ENCODE data around the gene ZCCHC14.

Gene ZCCHC14

DNA sequence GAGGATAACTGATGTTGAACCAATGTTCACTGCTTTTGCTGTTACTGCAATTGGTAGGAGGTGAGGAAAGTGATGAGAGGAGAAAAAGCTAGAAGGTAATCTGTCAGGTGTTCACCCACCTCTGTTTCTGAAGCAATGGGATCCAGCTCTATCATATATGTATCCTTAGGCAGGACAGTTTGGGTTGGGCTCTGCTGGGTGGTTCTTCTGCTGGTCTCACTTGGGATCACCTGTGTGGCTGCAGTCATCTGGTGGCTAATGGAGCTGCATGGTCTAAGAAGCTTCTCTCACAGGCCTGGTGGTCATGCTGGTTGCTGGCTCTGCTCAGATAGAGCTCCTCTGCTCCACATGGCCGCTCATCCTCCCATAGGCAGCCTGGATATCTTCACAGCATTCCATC is 40.2 kb upstream of the ZCCHC14 start:
- TF ChIP-seq, protein P1, sequence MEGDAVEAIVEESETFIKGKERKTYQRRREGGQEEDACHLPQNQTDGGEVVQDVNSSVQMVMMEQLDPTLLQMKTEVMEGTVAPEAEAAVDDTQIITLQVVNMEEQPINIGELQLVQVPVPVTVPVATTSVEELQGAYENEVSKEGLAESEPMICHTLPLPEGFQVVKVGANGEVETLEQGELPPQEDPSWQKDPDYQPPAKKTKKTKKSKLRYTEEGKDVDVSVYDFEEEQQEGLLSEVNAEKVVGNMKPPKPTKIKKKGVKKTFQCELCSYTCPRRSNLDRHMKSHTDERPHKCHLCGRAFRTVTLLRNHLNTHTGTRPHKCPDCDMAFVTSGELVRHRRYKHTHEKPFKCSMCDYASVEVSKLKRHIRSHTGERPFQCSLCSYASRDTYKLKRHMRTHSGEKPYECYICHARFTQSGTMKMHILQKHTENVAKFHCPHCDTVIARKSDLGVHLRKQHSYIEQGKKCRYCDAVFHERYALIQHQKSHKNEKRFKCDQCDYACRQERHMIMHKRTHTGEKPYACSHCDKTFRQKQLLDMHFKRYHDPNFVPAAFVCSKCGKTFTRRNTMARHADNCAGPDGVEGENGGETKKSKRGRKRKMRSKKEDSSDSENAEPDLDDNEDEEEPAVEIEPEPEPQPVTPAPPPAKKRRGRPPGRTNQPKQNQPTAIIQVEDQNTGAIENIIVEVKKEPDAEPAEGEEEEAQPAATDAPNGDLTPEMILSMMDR (IDR thresholded peaks at IDR 0.05): no peak
- no peak overlapping the region for H3K4me3 ChIP-seq

DNA sequence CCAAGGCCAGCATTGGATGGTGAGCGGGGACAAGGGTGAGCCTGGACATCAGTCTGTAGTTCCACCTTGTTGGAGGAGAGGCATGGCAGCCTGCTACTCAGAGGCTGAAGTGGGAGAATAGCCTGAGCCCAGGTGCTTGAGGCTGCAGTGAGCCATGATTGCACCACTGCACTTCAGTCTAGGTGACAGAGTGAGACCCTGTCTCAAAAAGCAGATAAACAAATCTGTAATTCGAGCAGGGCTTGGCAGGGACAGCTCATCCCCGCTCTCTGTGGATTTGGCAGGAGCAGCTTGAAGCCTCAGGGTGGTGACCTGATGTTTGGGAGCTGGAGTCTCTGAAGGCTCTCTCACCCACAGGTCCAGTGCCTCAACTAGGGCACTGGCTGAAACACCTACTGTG is 38.6 kb upstream of the ZCCHC14 start:
- no peak for DNase-seq (ENCODE audit: low spot score)
- Histone ChIP-seq H3K27ac (no peak overlapping the region), H3K4me3 (no peak overlapping the region)
- TF ChIP-seq, protein P1 (IDR thresholded peaks at IDR 0.05): no peak

More for the DNA sequence above, 40.2 kb upstream of the ZCCHC14 start:
- no peak overlapping the region for H3K27ac ChIP-seq
- no peak for DNase-seq (ENCODE audit: low spot score)

DNA sequence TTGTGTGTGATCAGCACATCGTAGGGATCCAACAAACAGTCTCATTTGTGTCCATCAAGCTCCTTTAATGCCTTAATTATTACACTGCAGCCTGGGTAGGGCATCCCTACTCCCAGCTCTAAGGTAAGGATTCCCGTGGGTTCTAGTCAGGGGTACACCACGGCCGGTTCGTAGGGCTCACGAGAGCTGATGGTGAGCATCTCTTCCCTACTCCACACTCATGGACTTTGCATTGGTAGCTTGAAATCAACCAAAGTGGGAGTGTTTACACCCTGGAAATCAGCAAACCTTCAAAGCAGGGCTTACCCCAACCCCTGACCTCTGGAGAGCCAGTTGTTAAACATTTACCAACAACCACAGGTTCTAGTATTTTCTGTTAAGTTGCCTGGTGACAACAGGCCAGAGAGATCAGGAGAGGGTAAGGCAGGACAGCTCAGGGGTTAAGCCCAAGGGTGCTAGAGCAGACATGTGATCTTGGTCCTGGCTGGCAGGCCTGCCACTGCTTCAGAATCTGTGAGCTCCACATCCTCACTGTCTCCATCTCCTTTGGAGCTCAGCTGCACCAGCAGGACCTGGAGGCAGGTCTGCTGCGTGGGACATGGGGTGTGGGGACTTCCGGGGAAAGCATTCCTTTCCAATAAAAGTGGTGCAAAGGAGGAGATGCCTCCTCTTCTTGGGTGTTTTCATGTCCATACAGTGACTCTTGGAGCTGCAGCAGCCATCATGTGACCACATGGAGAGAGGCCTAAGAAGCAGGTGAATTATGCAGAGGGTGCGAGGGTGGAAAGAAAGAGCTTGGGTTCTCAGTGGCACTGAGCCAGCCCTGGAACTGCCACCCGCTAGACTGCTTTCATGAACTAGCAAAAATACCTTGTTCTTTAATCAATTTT is 36.1 kb upstream of the ZCCHC14 start:
- Histone ChIP-seq H3K27ac (no peak overlapping the region), H3K4me3 (no peak overlapping the region)
- TF ChIP-seq, protein P1 (IDR thresholded peaks at IDR 0.05): no peak
- DNase-seq (ENCODE audit: low spot score): no peak

DNA sequence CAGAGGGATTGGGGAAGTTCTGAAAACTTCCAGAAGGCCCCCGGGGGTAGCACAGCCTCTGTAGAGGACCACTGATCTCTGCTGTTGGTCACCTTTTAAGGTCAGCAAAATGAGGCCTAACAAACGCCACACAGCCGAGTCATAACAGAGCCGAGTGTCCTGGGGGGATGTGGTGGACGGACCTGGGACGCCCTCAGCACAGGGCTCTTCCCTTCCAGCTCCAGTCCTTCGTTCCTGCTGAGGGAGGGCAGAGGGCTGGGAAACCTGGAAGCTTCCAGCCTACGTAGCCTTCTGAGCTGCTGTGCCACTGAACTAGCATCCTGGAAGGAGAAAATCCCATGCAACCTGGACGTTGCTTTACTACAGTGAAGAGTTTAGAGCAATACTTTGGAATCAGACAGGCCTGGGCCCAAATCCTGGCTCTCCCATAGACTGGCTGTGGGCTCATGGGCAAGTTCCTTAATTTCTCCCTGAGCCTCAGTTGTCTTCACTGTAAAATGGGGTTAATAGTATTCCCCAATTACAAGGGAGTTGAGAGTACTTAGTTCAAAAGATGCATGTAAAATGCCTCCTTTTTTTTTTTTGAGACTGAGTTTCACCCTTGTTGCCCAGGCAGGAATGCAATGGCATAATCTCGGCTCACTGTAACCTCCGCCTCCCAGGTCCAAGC is 34.4 kb upstream of the ZCCHC14 start:
- Histone ChIP-seq H3K4me3 (no peak overlapping the region), H3K27ac (no peak overlapping the region)
- DNase-seq (ENCODE audit: low spot score): no peak
- TF ChIP-seq, protein P1 (IDR thresholded peaks at IDR 0.05): no peak

DNA sequence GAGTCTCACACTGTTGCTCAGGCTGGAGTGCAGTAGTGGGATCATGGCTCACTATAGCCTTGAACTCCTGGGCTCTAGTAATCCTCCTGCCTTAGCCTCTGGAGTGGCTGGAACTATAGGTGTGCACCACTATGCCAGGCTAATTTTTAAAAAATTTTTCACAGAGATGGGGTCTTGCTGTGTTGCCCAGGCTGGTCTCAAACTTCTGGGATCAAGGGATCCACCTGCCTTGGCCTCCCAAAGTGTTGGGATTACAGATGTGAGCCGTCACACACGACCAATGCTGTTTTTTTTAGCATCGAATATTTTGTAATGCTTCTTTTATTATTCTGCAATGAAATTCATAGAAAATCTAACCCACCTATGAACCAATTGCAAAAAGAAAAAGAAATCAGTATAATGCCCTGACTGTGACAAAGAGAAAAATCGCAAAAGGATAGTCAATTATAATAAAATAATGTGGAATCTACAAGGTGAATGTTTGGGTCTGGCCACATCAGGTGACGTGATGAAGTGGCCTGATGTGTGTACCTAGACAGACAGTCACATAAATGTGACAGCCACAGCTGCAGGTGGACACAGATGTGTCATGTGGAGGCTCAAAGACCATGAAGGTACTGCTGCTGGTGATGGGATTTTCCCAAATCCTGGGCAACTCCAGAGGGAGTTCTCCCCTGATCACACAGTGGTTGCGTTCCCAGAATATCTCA is 33.6 kb upstream of the ZCCHC14 start:
- H3K27ac ChIP-seq: no peak overlapping the region
- TF ChIP-seq, protein P1 (IDR thresholded peaks at IDR 0.05): no peak
- H3K4me3 ChIP-seq: no peak overlapping the region
- no peak for DNase-seq (ENCODE audit: low spot score)

DNA sequence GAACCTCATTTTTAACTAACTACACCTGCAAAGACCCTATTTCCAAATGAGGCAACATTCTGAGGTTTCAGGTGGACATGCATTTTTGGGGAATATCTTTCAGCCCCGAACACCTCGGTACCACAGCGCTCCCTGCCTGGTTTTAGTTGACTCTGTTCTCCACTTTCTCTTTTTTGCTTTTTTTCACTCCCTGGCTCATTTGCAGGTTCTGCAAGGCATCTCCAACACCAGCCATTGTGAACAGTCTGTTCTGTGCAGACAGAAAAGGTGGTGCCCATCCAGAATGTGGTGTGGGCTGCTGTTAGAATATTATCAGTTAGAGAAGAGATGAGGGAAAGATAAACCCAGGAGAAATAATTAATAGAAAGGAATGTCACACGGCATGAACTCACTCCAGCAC is 32.5 kb upstream of the ZCCHC14 start:
- no peak overlapping the region for H3K4me3 ChIP-seq
- no peak for DNase-seq (ENCODE audit: low spot score)
- no peak overlapping the region for H3K27ac ChIP-seq
- TF ChIP-seq, protein P1 (IDR thresholded peaks at IDR 0.05): no peak

Data from coronary artery (tissue), 2 donors.